ENCODE measurements around the gene PIGZ.

- TF ChIP-seq, protein P1, sequence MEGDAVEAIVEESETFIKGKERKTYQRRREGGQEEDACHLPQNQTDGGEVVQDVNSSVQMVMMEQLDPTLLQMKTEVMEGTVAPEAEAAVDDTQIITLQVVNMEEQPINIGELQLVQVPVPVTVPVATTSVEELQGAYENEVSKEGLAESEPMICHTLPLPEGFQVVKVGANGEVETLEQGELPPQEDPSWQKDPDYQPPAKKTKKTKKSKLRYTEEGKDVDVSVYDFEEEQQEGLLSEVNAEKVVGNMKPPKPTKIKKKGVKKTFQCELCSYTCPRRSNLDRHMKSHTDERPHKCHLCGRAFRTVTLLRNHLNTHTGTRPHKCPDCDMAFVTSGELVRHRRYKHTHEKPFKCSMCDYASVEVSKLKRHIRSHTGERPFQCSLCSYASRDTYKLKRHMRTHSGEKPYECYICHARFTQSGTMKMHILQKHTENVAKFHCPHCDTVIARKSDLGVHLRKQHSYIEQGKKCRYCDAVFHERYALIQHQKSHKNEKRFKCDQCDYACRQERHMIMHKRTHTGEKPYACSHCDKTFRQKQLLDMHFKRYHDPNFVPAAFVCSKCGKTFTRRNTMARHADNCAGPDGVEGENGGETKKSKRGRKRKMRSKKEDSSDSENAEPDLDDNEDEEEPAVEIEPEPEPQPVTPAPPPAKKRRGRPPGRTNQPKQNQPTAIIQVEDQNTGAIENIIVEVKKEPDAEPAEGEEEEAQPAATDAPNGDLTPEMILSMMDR (conservative IDR thresholded peaks at IDR 0.05) = no peak
- no peak for TF ChIP-seq ZFX (IDR thresholded peaks at IDR 0.05)
Observed at GRCh38 chr3:196920733-196921132, 47.9 kb downstream of the PIGZ start.

Measured in C4-2B (cell line).